NB4 (cell line): ENCODE measurements around the gene RANBP10.

Experiments used
- DNase-seq: peaks from one replicate; pipeline ENCODE4 v3.0.0; 2010; ENCODE audit warnings: low read depth
- H3K4me3 ChIP-seq: one replicate; pipeline ENCODE4 v1.5.1; 2011; ENCODE audit warnings: mild to moderate bottlenecking, low read depth, low read length, moderate library complexity
- MYC ChIP-seq: IDR thresholded peaks from 2 replicates; pipeline ENCODE4 v1.6.1; 2011; ENCODE audit warnings: low read depth, low read length
- POLR2A ChIP-seq: IDR thresholded peaks from 2 replicates; pipeline ENCODE4 v1.6.1; 2011; ENCODE audit warnings: mild to moderate bottlenecking; ENCODE audit not compliant: insufficient read length; ENCODE audit errors: extremely low read depth
- TF ChIP-seq, protein P1 (sequence below): IDR thresholded peaks from one replicate; pipeline ENCODE4 v1.5.1; 2012; ENCODE audit warnings: low read depth, low read length
- TF ChIP-seq, protein P2 (sequence below): IDR thresholded peaks from 2 replicates; pipeline ENCODE4 v1.6.1; 2011; ENCODE audit warnings: low read depth, low read length

Gene RANBP10

DNA sequence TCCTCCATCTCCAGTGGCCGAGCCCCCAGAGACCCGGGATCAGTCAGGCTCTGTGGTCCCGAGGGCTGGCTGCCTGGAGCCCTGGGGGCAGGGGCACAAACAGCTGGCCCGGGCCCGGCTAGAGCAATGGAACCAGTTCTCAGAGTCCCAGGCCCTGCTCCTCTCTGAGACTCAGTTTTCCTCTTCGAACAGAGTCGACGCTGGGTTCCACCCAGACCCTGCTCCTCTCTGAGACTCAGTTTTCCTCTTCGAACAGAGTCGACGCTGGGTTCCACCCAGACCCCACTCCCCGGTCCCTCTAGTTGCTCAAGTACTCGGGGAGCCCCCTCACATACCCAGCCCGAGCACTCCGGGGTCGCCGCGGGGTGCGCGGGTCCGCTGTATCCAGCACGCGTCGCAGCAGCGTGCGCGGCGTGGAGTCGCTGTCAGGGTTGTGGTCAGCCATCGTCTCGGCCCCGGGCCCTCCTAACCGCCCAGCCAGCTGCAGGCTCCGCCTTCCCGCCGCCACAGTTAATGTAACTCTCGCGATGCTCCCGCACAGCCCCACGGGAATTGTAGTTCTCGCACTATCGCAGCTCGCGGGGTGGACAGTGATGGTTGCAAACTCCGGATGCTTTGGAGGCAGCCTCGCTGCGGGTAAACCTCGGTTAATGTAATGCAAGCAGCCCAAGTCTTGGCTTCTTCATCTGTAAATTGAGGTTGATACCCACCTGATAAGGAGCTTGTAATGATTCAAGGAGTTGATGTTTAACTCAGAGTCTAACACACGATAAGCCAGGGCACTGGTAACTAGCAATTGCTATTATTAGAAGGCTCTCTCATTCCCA, 27.3 kb upstream of the RANBP10 start:
- TF ChIP-seq MYC: peak; percentile 90
- TF ChIP-seq, protein P1, sequence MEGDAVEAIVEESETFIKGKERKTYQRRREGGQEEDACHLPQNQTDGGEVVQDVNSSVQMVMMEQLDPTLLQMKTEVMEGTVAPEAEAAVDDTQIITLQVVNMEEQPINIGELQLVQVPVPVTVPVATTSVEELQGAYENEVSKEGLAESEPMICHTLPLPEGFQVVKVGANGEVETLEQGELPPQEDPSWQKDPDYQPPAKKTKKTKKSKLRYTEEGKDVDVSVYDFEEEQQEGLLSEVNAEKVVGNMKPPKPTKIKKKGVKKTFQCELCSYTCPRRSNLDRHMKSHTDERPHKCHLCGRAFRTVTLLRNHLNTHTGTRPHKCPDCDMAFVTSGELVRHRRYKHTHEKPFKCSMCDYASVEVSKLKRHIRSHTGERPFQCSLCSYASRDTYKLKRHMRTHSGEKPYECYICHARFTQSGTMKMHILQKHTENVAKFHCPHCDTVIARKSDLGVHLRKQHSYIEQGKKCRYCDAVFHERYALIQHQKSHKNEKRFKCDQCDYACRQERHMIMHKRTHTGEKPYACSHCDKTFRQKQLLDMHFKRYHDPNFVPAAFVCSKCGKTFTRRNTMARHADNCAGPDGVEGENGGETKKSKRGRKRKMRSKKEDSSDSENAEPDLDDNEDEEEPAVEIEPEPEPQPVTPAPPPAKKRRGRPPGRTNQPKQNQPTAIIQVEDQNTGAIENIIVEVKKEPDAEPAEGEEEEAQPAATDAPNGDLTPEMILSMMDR: no peak
- TF ChIP-seq, protein P2, sequence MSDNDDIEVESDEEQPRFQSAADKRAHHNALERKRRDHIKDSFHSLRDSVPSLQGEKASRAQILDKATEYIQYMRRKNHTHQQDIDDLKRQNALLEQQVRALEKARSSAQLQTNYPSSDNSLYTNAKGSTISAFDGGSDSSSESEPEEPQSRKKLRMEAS: peak; percentile 92
- peak; percentile 85 for TF ChIP-seq POLR2A
- H3K4me3 ChIP-seq: peak overlapping the region; percentile 79
- peak; percentile 95 for DNase-seq

DNA sequence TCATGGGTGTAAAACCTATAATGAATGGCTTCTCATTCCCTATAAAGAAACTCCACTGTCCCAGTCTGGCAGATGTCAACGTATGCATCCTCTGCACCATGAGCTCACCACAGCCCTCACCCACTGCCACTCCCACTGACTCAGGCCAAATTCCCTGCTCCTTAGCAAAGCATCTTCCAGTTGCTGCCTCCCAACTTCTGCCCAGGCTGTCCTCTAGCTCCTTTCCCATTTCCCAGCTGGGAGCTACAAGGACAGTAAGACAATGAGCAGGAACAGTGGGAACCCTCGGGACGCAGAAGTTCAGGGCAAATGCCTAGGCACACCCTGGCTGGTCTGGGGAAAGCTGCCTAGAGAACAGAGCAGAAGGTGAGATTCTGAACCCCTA, 26.7 kb upstream of the RANBP10 start:
- TF ChIP-seq MYC: no peak
- peak overlapping the region; percentile 79 for H3K4me3 ChIP-seq
- peak; percentile 34 for DNase-seq

DNA sequence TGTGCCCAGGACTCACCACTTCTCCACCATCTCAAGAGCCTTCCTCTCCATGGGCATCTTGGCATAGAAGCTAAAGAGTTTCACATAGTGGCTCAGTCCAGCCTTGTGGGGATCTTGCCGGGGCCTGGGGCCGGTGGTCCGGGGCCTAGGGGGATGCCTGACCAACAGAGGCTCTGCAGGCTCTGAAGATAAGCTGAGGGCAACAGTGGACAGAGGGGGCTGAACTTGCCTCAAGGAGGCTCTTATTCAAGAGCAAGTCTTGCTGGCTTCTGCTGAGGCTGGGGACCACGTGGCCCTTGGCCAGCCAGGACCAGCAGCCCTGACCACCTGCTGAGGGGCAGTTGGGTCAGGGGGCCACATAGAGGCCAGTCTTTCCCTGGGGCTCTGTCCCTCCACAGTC, 22.3 kb upstream of the RANBP10 start:
- H3K4me3 ChIP-seq: no peak overlapping the region
- DNase-seq: no peak
- TF ChIP-seq POLR2A: no peak
- TF ChIP-seq, protein P2: no peak
- TF ChIP-seq, protein P1: no peak
- no peak for TF ChIP-seq MYC

DNA sequence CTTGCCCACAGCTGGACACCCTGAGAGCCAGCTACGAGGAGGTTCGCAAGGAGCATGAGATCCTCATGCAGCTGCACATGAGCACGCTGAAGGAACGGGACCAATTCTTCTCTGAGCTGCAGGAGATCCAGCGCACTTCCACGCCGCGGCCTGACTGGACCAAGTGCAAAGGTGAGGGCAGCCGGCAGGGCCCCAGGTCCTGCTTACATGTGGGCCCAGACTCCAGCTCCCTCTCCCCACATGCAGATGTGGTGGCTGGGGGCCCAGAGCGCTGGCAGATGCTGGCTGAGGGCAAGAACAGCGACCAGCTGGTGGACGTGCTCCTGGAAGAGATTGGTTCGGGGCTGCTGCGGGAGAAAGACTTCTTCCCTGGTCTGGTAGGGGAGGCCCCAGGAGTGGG, 19.5 kb upstream of the RANBP10 start:
- DNase-seq: no peak
- TF ChIP-seq, protein P2: no peak
- TF ChIP-seq POLR2A: no peak
- TF ChIP-seq, protein P1: no peak
- no peak for TF ChIP-seq MYC
- no peak overlapping the region for H3K4me3 ChIP-seq

DNA sequence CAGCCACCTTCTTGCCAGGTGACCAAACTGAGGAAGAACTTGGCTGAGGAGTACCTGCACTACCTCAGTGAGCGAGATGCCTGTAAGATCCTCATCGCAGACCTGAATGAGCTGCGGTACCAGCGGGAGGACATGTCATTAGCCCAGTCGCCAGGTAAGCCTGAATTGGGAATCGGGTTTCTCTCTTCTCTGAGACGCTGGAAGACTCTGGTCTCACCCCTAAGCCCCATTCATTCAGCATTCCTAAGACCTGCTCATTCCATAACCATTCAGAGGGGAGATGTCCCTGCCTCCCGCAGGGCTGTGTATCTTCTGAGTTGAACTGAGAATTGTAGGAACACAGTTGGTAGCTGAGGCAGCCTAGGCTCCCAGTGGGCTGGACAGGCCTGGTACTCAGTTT, 18.8 kb upstream of the RANBP10 start:
- no peak for DNase-seq
- no peak for TF ChIP-seq MYC
- TF ChIP-seq, protein P2: no peak
- TF ChIP-seq POLR2A: no peak
- TF ChIP-seq, protein P1: no peak
- H3K4me3 ChIP-seq: no peak overlapping the region

DNA sequence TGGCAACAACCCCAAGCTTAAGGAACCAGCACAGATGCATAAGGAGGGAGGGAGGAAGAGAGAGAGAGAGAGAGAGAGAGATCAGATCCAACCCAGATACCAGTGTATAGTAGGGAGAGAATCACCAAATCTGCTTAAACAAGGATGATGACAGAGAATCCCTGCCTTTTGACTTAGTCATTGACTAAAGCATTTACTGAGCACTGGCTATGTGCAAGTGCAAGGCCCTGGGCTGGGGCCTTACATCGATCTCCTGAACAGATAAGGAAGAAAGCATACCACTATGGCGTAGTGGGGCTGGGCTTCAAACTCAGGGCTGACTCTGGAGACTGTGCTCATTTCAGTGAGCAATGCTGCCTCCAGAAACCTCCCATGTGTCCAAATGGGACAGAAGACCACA, 16.2 kb upstream of the RANBP10 start:
- no peak overlapping the region for H3K4me3 ChIP-seq
- no peak for DNase-seq
- TF ChIP-seq POLR2A (no peak), MYC (no peak)
- TF ChIP-seq, protein P2: no peak
- TF ChIP-seq, protein P1: no peak
